NK-92 (cell line): Measurements from ENCODE around the gene VAV1.
"Not testable (repeated sequence)": the region's sequence is repeated elsewhere in the genome, so short reads cannot be mapped to it uniquely, and the experiment has no call there.

ENCODE experiments used
- DNase-seq: peaks from one replicate; lab custom pipeline; 2025; ENCODE audit not compliant: unreplicated experiment; lab: John Stamatoyannopoulos, UW

The VAV1 gene

GRCh38 chr19:6761053-6761676 is 11.3 kb upstream of the VAV1 start:
- DNase-seq: no peak

- DNase-seq: not testable (repeated sequence)
These were observed 10.2 kb upstream of the VAV1 start for GRCh38 chr19:6762253-6762797.

- no peak for DNase-seq
These were observed 6.7 kb upstream of the VAV1 start for GRCh38 chr19:6765738-6766356.

GRCh38 chr19:6766357-6767080 is 6.0 kb upstream of the VAV1 start:
- DNase-seq: no peak

- DNase-seq: no peak
These were observed 5.5 kb upstream of the VAV1 start for GRCh38 chr19:6767081-6767356.

GRCh38 chr19:6767357-6768235 is 4.9 kb upstream of the VAV1 start, which contains the start of gene SH2D3A:
Gene SH2D3A, minus strand, starts transcription at chr19:6767435. Its CDS starts 3,687 bp downstream, at chr19:6763748.
- DNase-seq: peak; percentile 89

GRCh38 chr19:6768236-6768785 is 4.2 kb upstream of the VAV1 start:
- no peak for DNase-seq

GRCh38 chr19:6769006-6769619 is 3.4 kb upstream of the VAV1 start:
- DNase-seq: no peak

- DNase-seq: not testable (repeated sequence)
These were observed 870 bp upstream of the VAV1 start for GRCh38 chr19:6771648-6772027.

- no peak for DNase-seq
These were observed 386 bp downstream of the VAV1 start for GRCh38 chr19:6772866-6773322.

- no peak for DNase-seq
These were observed 919 bp downstream of the VAV1 start for GRCh38 chr19:6773323-6773931.

GRCh38 chr19:6774821-6775707 is 2.6 kb downstream of the VAV1 start:
- DNase-seq: no peak

- not testable (repeated sequence) for DNase-seq
These were observed 3.5 kb downstream of the VAV1 start for GRCh38 chr19:6776045-6776444.

GRCh38 chr19:6776999-6777398 is 4.5 kb downstream of the VAV1 start:
- no peak for DNase-seq

- DNase-seq: no peak
These were observed 4.9 kb downstream of the VAV1 start for GRCh38 chr19:6777434-6777833.

- DNase-seq: no peak
These were observed 5.9 kb downstream of the VAV1 start for GRCh38 chr19:6778386-6778785.

GRCh38 chr19:6779206-6779605 is 6.7 kb downstream of the VAV1 start:
- no peak for DNase-seq

GRCh38 chr19:6787393-6787792 is 14.9 kb downstream of the VAV1 start:
- DNase-seq: no peak

GRCh38 chr19:6788896-6789295 is 16.4 kb downstream of the VAV1 start:
- no peak for DNase-seq
